Suprapubic skin (tissue), 4 donors: ENCODE data around the gene PCDH15.

Experiments used
- POLR2A ChIP-seq, 2 donors: fragments of 450-650 bp; IDR thresholded peaks; one replicate each; pipeline ENCODE4 v1.6.1; 2017; ENCODE audit warnings: antibody characterized with exemption in 2 of 2, mild to moderate bottlenecking in 2 of 2, moderate library complexity in 2 of 2
- POLR2AphosphoS5 ChIP-seq, 3 donors: sonication (generic); formaldehyde crosslinking; IDR thresholded peaks; one replicate each; pipeline ENCODE4 v1.6.1; 2017; ENCODE audit warnings: antibody characterized with exemption in 3 of 3
- TF ChIP-seq, protein P1 (sequence below), 2 donors: fragments of 200-600 bp in 1 of 2; fragments of 450-650 bp in 1 of 2; sonication (generic) in 1 of 2; IDR thresholded peaks; one replicate each; pipeline ENCODE4 v1.5.1; 2016 to 2019; ENCODE audit warnings: antibody characterized with exemption in 2 of 2, mild to moderate bottlenecking in 1 of 2, moderate library complexity in 1 of 2

DNA sequence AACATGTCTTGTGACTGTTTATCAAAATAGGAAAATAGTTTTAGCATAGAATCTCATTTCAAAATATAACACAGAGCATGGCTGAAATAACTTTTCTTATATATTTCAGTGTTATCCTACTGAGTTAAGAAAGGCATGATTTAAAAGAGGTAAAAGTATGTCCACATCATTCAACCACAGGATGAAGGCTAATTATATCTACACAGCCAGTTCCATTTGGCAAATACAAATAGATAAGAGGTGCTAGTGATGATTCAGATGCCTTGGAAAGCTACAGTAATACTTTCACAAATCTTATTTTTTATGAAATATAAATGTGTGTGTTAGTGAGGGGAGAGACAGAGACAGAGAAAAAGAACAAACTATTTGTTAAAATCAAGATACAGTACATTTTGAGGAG is 42.9 kb upstream of the PCDH15 start:
- TF ChIP-seq, protein P1, sequence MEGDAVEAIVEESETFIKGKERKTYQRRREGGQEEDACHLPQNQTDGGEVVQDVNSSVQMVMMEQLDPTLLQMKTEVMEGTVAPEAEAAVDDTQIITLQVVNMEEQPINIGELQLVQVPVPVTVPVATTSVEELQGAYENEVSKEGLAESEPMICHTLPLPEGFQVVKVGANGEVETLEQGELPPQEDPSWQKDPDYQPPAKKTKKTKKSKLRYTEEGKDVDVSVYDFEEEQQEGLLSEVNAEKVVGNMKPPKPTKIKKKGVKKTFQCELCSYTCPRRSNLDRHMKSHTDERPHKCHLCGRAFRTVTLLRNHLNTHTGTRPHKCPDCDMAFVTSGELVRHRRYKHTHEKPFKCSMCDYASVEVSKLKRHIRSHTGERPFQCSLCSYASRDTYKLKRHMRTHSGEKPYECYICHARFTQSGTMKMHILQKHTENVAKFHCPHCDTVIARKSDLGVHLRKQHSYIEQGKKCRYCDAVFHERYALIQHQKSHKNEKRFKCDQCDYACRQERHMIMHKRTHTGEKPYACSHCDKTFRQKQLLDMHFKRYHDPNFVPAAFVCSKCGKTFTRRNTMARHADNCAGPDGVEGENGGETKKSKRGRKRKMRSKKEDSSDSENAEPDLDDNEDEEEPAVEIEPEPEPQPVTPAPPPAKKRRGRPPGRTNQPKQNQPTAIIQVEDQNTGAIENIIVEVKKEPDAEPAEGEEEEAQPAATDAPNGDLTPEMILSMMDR (IDR thresholded peaks at IDR 0.05) = no peak
- no peak for TF ChIP-seq POLR2A (IDR thresholded peaks at IDR 0.05)
- no peak for TF ChIP-seq POLR2AphosphoS5 (IDR thresholded peaks at IDR 0.05)
